Transverse colon (tissue), 1 donor: ENCODE measurements around the gene DOCK2.

ENCODE experiments used
- EP300 ChIP-seq: sonication (generic); formaldehyde crosslinking; IDR thresholded peaks from one replicate; pipeline ENCODE4 v1.6.1; 2017; ENCODE audit warnings: antibody characterized with exemption, low read depth
- POLR2A ChIP-seq: fragments of 450-650 bp; IDR thresholded peaks from one replicate; pipeline ENCODE4 v1.6.1; 2016; ENCODE audit warnings: antibody characterized with exemption, mild to moderate bottlenecking, moderate library complexity

- TF ChIP-seq POLR2A (no peak), EP300 (no peak)
Observed at GRCh38 chr5:169691471-169691870, 54.4 kb downstream of the DOCK2 start.
